Nephron (organoid): ENCODE measurements around the gene MEPCE.

Experiments
- H3K27ac Mint-ChIP-seq, 3 experiments: 2 replicates each; pipeline ENCODE4 v1.8.0; 2020; ENCODE audit warnings: mixed read lengths in 3 of 3, mild to moderate bottlenecking in 2 of 3, moderate library complexity in 1 of 3
- H3K27me3 Mint-ChIP-seq: 2 replicates; pipeline ENCODE4 v1.8.0; 2021; ENCODE audit warnings: low read depth, mild to moderate bottlenecking, moderate library complexity, mixed read lengths
- H3K36me3 Mint-ChIP-seq: 2 replicates; pipeline ENCODE4 v1.8.0; 2020; ENCODE audit warnings: low read depth, mixed read lengths
- H3K4me1 Mint-ChIP-seq: 2 replicates; pipeline ENCODE4 v1.8.0; 2020; ENCODE audit warnings: mixed read lengths
- H3K4me3 Mint-ChIP-seq, 3 experiments: 2 replicates each; pipeline ENCODE4 v1.8.0; 2020; ENCODE audit warnings: mild to moderate bottlenecking in 3 of 3, mixed read lengths in 3 of 3, moderate library complexity in 2 of 3
- H3K9me3 Mint-ChIP-seq: 2 replicates; pipeline ENCODE4 v1.8.0; 2020; ENCODE audit warnings: mixed read lengths
- TF ChIP-seq, protein P1 (sequence below), 3 experiments: fragments of 200-600 bp; sonication (generic); IDR thresholded peaks; one replicate each; pipeline ENCODE4 v1.5.0; 2021; ENCODE audit warnings: antibody characterized with exemption in 3 of 3; ENCODE audit not compliant: unreplicated experiment in 3 of 3

The MEPCE gene

GRCh38 chr7:100387695-100388094 lies 41.9 kb upstream of the MEPCE start:
- H3K27ac Mint-ChIP-seq, result no peak overlapping the region
- TF ChIP-seq, protein P1, sequence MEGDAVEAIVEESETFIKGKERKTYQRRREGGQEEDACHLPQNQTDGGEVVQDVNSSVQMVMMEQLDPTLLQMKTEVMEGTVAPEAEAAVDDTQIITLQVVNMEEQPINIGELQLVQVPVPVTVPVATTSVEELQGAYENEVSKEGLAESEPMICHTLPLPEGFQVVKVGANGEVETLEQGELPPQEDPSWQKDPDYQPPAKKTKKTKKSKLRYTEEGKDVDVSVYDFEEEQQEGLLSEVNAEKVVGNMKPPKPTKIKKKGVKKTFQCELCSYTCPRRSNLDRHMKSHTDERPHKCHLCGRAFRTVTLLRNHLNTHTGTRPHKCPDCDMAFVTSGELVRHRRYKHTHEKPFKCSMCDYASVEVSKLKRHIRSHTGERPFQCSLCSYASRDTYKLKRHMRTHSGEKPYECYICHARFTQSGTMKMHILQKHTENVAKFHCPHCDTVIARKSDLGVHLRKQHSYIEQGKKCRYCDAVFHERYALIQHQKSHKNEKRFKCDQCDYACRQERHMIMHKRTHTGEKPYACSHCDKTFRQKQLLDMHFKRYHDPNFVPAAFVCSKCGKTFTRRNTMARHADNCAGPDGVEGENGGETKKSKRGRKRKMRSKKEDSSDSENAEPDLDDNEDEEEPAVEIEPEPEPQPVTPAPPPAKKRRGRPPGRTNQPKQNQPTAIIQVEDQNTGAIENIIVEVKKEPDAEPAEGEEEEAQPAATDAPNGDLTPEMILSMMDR (IDR thresholded peaks at IDR 0.05; ENCODE audit: unreplicated experiment in 3 of 3), result no peak
- no peak overlapping the region for H3K4me3 Mint-ChIP-seq
- no peaks in the 10 kb centered on the region for H3K36me3 Mint-ChIP-seq
- H3K27me3 Mint-ChIP-seq, result peaks cover 9% of the 10 kb centered on the region
- no peaks in the 10 kb centered on the region for H3K9me3 Mint-ChIP-seq
- H3K4me1 Mint-ChIP-seq, result peaks cover 17% of the 10 kb centered on the region

GRCh38 chr7:100389437-100390088 lies 40.1 kb upstream of the MEPCE start:
- TF ChIP-seq, protein P1 (IDR thresholded peaks at IDR 0.05; ENCODE audit: unreplicated experiment in 3 of 3), result no peak
- Mint-ChIP-seq H3K4me1 (peaks cover 16% of the 10 kb centered on the region), H3K36me3 (no peaks in the 10 kb centered on the region), H3K27ac (no peak overlapping the region), H3K27me3 (peaks cover 9% of the 10 kb centered on the region), H3K4me3 (no peak overlapping the region), H3K9me3 (no peaks in the 10 kb centered on the region)

DNA sequence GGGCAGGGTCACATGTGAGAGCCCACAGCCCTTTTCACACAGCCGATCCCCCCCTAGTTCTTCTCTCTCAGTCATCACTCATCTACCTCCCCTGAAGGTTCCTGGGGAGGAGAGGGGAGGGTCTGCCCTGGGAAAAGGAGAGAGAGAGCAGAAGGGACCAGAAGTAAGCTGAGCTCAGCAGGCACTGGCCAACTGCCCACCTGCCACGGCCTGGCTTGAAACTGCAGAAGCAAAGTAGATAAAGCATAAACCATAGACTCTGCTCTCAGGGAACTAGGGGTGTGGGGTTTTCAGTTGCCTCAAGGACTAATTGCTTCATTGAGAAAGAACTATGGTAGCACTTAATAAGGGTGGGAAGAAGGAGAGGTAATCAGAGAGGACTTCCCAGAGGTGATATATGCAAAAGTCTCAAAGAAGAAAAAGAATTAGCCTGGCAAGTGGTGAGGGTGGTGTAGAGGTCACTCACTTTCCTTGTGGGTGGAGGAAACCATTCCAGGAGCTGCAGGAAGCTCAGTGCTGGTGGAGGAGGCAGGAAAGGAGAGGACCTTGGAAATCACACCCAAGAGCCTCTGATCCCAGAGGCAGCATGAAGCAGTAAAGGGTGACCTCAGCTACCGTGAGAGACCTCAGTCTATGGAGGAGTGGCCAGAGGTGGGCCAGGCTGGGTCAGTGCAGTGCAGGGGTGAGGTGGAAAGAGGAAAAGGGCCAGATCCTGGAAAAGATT lies 39.2 kb upstream of the MEPCE start:
- peaks cover 9% of the 10 kb centered on the region for H3K27me3 Mint-ChIP-seq
- no peaks in the 10 kb centered on the region for H3K9me3 Mint-ChIP-seq
- H3K4me1 Mint-ChIP-seq, result peaks cover 12% of the 10 kb centered on the region
- no peaks in the 10 kb centered on the region for H3K36me3 Mint-ChIP-seq
- H3K27ac Mint-ChIP-seq, result no peak overlapping the region
- TF ChIP-seq, protein P1 (IDR thresholded peaks at IDR 0.05; ENCODE audit: unreplicated experiment in 3 of 3), result no peak
- H3K4me3 Mint-ChIP-seq, result no peak overlapping the region

- H3K9me3 Mint-ChIP-seq, result no peaks in the 10 kb centered on the region
- H3K27me3 Mint-ChIP-seq, result peaks cover 11% of the 10 kb centered on the region
- no peak overlapping the region for H3K27ac Mint-ChIP-seq
- no peak overlapping the region for H3K4me3 Mint-ChIP-seq
- H3K36me3 Mint-ChIP-seq, result no peaks in the 10 kb centered on the region
- TF ChIP-seq, protein P1 (IDR thresholded peaks at IDR 0.05; ENCODE audit: unreplicated experiment in 3 of 3), result no peak
- peaks cover 12% of the 10 kb centered on the region for H3K4me1 Mint-ChIP-seq
These were observed 36.3 kb upstream of the MEPCE start for GRCh38 chr7:100393233-100393905.

GRCh38 chr7:100394077-100394476 lies 35.6 kb upstream of the MEPCE start:
- H3K4me3 Mint-ChIP-seq, result no peak overlapping the region
- H3K27ac Mint-ChIP-seq, result no peak overlapping the region
- H3K27me3 Mint-ChIP-seq, result peaks cover 14% of the 10 kb centered on the region
- TF ChIP-seq, protein P1 (IDR thresholded peaks at IDR 0.05; ENCODE audit: unreplicated experiment in 3 of 3), result no peak
- peaks cover 12% of the 10 kb centered on the region for H3K4me1 Mint-ChIP-seq
- no peaks in the 10 kb centered on the region for H3K36me3 Mint-ChIP-seq
- no peaks in the 10 kb centered on the region for H3K9me3 Mint-ChIP-seq
